HG03108 (cell line): ENCODE results near the gene PTGDS.

Experiments used
- ATAC-seq: cut with Tn5 transposase; IDR thresholded peaks from one replicate; pipeline ENCODE4 v1.9.1; 2021; ENCODE audit warnings: moderate library complexity; ENCODE audit not compliant: unreplicated experiment

The PTGDS gene

DNA sequence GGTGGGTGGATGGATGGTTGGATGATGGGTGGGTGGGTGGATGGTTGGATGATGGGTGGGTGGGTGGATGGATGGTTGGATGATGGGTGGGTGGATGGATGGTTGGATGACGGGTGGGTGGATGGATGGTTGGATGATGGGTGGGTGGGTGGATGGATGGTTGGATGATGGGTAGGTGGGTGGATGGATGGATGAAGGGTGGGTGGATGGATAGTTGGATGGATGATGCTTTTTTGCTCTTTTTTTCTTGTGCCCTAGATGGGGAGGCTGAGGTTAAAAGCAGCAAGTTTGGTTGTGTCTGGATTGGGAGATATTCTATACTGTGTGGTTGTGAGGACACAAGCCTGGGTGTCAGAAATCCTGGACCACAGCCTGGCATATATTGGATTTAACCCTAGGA is 19.8 kb upstream of the PTGDS start:
- no peak for ATAC-seq

DNA sequence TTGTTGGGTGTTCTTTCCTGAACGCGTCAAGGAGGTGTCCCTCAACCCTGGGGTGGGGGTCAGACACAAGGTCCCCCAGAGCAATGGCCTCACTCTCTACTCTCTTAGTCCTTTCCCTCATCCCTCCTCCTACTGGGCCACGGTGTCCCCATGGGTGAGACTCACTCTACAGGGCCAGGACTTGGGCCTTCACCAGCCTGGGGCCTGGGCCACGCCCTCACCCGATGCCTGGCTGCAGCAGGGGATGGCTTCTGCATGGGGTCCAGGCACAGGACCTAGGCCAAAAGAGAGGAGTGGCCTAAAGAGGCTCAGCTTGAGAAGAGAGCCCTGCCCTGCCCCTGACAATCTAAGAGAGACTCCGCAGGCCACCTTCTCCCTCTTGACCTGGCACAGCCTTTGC is 19.4 kb upstream of the PTGDS start:
- no peak for ATAC-seq

DNA sequence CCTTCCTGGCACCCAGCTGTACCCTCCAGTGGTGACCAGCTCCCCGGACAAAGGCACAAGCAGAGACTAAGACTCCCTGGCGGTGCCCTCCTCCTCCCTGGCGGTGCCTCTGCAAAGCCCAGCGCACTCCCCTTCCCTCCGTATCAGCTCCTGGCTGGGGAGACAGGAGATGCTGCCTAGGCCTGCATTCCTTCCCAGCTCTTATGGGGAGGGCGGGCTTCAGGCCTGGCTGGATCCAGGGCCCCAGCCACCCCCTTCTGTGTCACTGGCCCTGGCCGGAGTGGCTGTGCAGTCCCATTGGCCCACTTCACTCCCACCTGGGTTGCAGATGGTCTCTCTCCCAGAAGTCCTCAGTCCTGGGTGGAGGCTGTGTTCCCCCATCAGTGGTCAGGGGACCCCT is 18.8 kb upstream of the PTGDS start:
- ATAC-seq = no peak

DNA sequence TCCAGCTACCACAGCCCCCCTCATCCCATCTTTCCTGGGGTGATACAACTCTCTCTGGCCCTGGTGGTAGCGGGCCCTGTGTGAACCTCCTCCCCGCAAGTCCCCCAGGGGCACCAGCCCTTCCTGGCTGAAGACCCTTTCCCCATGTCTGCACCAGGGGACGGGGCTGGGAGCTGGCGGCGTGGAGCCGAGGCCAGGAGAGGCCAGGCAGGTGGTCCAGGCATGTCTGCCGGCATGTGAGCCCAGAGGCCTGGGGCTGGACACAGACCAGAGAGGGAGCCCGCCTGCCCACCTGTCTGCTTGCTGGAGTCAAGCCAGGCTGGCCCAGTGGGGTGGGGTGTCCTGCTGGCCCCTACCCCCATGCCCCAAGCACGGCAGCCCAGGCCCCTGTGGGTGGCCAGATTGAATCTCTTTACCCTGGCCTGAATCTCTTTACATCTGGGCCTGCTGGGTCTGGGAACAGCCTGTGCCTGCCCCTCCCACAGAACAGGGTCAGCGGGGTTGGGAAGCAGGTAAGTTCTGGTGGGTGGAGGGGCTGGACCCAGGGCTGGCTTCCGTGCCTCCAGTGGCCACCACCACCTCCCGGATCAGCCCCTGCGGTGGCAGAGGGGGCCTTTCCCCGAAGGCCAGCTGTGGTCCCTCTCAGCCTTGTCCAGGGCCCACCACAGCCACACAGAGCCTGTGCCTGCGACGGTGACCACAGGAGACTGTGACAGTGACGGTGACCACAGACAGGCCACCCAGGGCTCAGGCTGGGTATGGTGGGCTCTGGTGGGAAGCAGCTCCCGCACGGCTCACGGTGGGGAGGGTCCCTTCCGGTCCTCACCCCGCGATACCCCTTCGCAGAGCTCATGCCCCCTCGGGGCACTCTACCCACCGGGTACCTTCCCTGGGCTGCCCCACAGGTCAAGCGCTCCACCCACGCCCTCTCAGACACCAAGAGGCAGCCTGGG is 18.1 kb upstream of the PTGDS start:
- no peak for ATAC-seq

DNA sequence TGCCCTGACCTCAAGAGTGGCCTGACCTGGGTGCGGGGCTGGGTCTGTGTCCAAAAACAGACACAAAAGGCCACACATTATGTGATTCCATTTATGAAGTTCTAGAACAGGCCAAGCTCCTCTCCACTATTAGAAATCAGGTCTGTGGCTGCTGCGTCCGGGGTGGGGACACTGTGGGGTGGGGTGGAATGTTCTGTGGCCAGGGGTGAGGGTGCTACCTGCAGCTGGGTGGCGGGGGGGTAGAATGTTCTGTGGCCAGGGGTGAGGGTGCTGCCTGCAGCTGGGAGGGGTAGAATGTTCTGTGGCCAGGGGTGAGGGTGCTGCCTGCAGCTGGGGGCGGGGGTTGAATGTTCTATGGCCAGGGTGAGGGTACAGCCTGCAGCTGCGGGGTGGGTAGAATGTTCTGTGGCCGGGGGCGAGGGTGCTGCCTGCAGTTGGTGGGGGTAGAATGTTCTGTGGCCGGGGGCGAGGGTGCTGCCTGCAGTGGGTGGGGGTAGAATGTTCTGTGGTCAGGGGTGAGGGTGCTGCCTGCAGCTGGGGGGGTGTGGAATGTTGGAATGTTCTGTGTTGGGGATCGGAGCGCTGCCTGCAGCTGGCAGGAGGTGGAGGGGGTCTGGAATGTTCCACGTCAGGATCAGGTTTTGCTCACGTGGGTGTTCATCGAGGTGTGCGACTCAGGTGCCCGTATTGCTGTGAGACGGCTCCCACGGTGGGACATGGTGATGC is 16.9 kb upstream of the PTGDS start:
- no peak for ATAC-seq

DNA sequence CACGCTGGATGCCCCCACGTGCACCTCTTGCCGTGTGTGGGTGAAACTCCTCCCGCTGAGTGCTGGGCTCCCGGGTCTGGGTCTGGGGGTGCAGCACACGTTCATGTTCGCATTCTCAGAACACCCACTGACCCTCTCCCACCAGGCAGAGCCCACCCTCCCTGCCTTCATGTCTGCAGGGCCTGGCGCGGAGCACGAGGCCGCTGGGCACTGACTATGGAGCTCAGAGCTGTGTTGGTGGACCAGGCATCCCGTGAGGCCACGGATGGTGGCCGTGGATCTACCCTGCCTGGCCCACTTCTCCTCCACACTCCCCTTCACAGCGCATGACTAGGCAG is 16.4 kb upstream of the PTGDS start:
- no peak for ATAC-seq

DNA sequence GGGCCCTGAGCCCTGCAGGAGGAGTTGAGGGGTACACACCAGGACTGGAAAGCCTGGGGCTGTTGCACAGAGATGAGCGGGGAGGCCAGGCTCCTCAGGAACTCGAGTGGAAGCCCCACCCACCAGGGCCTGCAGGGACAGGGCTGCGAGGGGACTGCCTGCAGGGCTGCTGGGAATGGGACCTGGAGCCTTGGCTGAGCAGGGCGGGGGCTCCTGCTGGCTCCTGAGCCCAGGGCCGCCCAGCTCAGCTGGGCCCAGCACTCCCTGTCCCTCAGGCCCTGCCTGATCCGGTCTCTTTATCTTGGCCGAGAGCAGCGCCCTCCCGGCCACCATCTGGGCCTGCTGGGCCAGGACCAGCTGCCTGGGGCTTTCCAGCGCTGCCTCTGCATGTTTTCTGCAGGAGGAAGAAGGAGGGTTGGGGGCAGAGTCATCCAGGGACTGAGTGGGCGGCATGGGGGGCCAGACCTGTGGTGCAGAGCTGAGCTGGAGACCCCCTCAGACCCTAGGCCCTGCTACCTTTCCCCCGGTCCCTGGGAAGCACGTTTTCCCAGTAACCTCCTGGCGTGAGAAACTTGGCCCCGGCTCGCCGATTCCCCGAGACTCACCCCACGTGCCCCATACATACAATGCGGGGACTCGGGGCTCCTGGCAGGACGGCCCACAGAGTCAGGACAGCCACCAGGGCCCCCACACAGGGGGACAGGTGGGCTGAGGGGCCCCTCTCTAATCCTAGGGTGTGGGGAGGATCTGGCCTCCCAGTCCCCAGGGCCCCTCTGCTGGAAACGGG is 15.8 kb upstream of the PTGDS start:
- ATAC-seq = no peak

DNA sequence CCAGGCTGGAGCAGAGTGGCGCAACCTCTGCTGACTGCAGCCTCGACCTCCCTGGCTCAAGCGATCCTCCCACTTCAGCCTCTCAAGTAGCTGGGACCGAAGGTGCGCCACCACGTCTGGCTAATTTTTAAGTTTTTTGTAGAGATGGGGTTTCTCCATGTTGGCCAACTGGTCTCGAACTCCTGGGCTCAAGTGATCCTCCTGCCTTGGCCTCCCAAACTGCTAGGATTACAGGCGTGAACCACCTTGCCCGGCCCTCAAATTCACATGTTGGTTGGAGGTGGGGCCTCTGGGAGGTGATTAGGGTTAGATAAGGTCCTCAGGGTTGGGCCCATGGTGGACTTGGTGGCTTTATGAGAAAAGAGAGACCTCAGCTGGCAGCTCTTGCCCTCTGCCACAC is 15.1 kb upstream of the PTGDS start:
- no peak for ATAC-seq

DNA sequence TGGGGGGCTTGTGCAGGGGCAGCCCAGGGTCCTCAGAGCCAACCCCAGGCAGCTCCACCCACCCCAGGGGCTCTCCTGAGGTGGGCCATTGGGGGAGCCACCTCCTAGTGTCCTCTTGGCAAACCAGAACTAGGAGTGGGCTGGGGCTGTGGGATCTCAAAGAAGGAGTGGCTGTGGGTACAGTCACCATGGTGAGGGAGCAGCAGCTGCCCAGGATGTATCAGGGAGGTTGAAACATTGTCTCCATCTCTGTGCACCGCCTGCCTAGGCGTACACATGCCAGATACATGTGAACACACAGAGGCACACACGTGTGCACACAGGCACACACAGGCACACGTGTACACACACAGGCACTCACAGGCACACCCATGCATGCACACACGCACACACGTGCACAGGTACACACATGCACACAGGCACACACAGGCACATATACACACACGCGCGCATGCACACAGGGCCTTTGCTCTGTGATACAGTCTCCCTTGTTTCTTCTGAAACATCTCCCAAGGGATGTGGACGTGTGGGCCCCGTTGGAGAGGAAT is 14.5 kb upstream of the PTGDS start:
- ATAC-seq = no peak

DNA sequence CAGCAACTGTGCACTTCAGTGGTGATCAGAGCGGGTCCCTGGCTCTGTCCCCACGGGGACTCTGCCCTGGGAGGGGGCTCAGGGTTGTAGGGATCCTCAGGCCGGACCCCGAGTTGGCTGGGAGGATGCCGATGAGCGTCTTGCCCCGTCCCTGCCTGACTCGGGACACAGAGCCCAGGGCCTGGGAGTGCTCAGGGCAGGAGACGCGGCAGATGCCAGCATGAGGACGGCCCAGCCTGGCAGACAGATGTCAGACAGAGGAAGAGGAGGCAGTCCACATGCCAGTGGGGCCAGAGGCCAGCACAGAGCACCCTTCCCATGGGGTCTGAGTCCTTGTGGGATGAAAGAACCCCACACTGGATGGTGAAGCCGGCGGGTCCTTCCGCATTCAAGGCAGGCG is 14.0 kb upstream of the PTGDS start:
- no peak for ATAC-seq

DNA sequence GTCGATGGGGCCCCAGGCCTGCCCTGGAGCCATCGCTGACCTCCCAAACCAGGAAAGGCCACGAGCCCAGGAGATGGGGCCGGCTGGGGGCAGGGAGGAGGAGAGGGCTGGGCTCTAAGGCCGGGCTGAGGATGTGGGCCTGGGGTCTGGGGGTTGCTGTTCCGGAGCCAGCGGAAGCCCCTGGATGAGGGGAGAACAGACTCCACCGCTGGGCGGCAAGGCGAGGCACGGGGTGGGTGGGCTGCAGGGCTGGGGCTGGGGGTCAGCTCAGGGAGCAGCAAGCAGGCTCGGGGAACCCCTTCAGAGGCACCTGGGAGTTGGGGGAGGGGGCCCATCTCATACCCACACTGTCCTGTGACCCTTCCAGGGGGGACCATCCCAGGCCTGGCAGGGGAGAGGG is 13.6 kb upstream of the PTGDS start:
- ATAC-seq = no peak

DNA sequence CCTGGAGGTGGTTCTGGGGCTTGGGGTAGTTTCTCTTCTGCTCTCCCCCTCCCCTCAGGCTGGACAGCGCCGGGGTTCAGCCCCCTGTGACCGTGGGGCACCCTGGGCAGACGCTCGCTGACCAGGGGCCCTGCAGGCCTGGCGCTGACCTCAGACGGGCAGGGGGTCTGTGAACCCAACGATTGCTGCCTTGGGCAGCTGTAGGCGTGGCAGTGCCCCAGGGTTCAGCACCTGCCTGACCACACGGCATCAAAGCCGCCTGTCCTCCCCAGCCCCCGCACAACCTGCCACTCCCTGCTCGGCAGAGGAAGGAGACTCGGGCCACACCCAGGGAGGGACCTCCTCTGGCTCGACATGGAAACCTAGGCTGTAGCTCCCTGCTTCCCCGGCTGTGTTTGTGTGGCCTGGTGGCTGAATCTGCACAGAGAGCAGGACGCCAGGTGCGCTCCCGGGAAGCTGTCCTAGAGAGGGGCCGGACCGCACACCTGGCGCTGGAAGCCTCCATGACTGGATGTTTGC is 13.1 kb upstream of the PTGDS start:
- no peak for ATAC-seq

DNA sequence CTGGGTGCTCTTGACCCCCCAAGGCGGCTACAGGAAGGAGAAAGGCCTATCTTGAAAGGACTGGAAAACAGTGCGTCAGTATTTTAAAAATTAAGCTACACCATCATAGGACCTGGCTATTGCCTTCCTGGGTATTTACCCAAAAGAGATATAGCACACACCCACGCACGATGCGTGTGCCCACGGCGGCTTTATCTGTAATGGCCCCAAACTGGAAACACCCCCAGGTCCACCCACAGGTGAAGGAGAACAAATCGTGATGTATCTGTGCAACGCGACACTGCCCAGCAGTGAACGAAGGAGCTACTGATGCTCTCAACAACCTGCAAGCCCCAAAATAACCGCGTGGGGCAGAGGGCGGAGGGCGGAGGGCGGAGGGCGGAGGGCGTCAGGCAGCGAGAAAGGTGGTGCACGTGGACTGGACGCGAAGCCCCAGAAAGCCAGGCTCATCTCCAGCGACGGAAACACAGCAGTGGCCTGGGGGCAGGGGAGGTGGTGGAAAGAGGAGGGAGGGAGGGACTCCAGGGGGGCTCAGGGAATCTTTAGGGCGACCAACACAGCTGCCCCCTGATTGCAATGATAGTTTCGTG is 12.4 kb upstream of the PTGDS start:
- ATAC-seq = no peak

DNA sequence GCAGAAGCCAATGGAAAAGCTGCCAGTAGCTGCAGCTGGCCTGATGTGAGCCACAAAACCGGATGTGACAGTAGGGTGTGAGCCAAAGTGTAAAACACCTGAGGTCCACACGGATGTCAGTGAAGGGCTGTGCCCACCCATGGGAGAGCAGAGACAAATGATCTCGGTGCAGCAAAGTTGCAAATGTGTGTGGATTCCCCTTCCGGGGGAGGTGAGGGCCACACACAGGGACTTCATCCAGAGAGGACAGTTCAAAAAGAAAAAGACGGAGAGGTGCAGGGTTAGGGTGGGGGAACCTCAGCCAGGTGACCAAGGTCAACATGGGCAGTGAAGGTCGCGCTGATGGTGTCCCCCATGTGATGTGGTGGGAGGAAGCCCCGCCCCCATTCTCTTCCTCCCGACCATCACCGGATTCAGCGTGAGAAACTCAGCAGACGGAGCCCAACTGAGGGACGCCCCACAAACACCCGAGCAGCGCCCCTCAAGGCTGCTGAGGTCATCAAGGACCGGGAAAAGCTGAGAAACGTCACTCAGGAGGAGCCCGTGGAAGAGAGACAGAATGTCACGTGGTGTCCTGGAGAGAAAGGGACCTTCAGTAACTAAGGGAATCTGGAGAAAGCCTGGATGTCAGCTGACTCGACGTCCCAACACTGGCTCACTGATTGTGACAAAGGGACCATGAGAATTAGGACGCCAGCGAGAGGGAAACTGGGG is 11.4 kb upstream of the PTGDS start:
- no peak for ATAC-seq

DNA sequence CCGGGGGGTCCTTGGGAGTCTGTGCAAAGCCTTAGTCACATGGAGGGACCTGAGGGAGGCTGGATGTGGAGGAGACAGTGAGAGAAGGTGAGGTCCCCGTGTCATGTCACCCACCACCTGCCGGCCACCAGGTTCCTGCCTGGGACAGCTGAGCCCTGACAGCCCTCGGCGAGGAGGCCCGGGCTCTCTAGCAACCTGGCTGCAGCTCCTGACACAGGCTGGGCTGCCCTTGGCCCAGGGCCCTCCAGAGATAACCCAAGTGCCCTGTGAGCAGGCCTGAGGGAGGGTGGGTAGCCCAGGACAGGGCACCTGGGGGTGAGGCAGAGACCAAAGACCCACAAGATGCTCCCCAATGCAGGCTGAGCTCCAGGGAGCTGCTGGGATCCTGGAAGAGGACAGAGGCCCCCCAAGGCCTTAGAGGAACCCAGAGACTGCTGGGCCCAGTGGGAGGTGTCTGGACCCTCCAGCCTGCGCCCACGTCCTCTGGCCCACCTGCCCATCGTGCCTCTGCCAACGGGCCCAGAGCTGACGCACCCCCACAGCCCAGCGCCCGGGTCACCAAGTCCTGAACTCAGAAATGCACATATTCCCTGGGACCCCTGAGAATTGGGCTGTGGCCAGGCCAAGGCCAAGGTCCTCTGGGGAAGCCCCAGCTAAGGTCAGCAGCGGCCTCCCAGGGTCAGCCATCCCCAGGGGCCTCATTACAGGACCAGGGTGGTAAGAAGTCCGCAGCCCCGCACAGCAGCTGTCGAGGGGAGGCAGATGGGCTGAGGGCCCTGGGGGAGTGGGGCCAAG is 8.8 kb upstream of the PTGDS start:
- no peak for ATAC-seq

DNA sequence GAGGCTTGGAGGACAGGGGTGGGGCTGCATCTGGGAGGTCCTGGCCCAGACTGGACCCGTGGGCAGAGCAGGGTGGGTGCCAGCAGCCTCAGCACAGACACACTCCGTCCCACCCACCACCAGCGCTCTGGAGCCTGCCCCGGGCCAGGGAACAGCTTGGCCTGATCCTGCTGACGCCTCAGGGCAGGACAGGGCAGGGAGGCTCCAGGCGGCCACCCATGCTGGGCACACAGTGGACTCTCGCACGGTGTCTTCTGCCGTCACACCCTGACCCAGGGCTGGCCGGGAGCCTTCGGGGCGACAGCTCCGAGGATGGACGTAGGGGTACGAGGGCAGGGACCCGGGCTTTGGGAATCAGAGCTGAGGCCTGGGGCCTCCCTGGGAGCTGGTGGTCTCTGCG is 8.2 kb upstream of the PTGDS start:
- no peak for ATAC-seq

DNA sequence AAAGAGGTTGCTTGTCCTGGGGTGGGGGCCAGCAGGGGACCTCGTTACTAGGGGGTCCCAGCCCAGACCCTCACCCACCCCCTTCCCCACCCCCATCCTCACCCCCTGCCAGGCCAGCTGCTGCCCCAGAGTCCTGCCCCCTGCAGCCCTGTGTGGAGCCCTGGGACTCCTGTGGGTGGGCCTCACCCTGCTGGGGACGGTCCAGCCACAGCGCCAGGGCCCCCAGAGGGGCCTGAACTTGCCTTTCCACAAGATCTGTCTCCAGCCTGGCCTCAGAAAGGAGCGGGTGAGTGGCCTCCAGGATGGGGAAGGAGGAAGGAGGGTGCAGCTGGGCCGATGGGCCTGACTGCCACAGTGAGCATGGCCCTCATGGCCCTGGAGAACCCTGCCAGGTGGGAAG is 7.5 kb upstream of the PTGDS start:
- no peak for ATAC-seq

DNA sequence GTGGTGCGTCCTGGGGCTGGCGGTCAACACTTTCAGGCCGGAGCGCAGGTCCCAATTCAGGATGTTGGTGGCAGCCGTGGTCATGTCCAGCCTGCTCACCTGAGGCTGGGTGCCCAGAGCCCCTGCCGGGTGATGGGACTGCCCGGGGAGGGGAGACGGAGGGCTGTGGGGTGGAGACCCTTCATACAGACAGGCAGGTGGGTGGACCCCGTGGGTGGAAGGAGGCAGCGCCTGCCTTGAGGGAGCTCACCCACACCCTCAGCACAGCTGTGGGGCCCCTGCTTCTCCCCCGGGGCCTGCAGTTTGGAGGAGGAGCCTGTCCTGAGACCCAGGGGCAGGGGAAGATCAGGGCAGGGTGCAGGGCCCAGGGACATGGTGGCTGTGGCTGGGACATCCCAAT is 6.9 kb upstream of the PTGDS start:
- no peak for ATAC-seq

DNA sequence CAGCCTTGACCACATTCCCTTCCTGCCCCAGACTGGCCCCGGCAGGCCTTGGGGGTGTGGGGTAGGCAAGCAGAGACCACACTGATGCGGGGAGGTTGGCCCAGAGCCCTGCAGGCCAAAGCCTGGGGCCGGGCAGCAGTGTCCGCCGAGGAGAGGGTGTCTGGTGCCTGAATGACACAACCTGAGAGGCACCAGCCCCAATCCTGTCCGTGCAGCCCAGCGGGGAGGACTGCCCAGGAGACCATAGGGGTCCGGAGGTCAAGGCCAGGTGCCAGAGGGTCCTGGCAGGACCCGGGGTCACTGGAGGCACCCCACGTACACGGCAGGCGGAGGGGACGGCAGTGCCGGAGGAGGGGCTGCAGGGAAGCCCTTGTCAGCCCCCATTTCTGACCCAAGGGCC is 5.6 kb upstream of the PTGDS start:
- ATAC-seq = no peak
